Measurements from ENCODE around the gene C10orf105. TPM values are rescaled to one million over a fixed set of nuclear protein-coding genes. Genes with fewer than 3 reads are reported as not detected.

C10orf105 gene
- total RNA-seq, 1 experiment from 2014 or later = not detected

DNA sequence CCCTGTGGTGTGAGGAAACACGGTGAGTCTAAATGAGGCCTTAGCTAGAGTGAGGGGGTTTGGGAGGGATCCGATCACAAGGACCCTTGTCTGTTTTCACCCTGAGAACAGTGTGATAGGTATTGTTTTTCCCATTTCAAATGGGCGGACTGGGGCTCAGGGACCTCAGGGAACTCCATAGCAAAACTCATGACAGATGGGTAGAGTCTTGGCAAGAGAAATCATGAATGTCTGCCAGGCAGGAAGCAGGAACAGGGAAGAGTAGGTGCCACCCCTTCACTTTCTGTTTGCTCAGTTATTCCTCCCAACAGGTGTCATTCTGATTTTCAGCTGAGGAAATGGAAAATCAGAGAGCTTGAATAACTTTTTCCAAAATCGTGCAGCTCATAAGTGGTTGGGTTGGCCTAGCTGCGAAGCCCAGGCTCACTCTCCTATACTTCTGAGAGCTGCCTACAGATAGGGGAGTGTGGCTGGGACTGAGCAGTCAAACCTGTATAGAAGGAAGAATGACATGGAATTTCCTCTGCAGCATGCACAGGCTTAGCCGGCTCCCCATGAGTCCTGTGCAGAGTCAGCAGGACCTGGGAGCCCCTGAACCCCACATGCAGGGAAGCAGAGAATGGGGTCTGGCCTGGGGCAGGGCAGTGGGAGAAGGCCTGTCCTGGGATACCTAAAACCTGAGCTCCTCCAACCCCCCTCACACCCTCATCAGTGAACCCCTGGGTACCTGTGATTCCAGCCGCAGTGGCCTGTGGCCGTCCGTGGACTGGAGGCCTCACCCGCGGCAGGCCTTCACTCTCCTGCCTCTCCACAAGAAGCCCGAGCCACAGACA is 17.6 kb upstream of the C10orf105 start:
- DNase-seq (ENCODE audit: low read depth) = no peak

DNA sequence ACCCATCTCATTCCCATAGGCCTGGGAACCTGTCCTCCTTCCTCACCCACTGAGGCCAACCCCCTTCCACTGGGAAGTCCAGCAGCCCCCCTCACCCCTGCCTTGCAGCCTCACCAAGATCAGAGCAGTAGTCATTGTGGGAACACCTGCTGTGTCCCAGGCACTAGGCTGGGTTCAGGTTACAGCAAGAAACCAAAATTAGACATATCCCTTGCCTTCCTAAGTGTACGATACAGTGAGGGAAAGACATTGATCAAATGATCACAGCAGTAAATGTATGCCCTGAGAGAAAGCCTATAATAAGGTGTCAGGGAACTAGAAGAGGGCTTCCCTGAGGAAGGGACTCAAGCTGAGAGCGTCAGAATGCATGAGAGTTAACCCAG is 17.0 kb upstream of the C10orf105 start:
- no peak for DNase-seq (ENCODE audit: low read depth)

DNA sequence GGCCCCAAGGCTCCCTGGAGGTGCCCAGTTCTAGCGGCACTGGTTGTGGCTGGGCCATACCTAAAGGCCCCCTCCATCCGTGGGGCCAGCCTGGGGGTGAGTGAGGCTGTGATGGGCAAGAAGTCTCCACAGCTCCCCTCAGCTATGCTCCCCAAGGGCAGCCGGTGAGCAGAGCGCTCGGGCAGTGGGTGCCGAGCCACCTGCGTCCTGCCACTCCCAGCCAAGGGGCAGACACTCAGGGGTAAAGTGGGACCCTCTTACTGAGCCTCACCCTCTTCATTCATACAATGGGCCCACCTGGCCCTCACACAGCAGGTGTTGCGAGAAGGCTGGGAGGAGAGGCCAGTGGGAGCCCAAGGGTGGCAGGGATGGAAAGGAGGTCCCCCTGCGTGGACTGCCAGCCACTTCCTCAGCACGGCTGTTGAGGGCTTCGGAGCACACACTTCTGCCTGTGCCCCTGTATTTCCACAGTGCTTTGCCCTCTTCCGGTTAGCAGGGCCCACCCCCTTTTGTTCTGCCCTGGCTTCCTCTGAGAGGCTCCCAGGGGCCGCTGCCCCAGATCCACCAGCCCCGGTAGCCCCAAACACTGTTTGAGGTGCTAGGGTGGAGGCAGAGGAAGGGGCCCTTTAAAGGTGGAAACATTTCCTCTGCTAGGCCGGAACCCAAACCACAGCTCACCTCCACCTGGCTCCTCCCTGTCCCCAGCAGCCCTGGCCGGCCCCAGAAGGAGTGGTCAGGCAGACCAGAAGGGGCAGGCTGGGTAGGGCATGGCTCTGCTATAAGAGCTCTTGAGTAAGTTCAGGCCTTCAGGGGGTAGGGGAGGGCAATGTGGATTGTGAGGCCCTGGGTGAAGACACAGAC is 16.4 kb upstream of the C10orf105 start:
- DNase-seq (ENCODE audit: low read depth) = no peak

DNA sequence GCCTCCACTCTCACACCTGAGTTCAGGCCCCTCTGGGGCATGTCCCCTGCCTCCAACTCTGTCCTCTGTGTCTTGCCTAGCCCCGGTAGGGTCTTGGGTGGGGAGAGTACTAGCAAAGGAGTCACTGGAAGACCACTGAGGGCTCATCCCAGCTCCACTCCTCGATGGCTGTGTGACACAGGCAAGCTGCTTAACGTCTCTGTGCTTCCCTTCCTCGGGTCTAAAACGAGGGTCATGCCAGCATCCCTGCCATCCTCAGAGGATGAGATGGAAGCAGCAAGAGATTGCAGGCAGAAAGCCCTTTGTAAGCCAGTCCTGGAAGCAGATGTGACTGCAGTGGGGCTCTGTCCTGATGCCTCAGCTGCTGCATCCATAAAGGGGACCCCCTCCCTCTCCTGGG is 15.2 kb upstream of the C10orf105 start:
- no peak for DNase-seq (ENCODE audit: low read depth)

DNA sequence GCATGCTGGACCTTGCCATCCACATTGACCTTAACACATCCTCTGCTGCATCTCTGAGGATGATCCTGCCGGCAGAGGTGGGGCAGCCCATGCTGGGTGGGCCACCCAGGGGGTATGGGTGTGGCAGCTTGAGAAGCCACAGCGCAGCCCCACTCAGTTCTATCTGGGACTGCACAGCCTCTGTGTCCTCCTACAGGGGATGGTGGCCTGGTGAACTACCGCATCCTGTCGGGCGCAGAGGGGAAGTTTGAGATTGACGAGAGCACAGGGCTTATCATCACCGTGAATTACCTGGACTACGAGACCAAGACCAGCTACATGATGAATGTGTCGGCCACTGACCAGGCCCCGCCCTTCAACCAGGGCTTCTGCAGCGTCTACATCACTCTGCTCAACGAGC is 12.2 kb upstream of the C10orf105 start:
- no peak for DNase-seq (ENCODE audit: low read depth)

DNA sequence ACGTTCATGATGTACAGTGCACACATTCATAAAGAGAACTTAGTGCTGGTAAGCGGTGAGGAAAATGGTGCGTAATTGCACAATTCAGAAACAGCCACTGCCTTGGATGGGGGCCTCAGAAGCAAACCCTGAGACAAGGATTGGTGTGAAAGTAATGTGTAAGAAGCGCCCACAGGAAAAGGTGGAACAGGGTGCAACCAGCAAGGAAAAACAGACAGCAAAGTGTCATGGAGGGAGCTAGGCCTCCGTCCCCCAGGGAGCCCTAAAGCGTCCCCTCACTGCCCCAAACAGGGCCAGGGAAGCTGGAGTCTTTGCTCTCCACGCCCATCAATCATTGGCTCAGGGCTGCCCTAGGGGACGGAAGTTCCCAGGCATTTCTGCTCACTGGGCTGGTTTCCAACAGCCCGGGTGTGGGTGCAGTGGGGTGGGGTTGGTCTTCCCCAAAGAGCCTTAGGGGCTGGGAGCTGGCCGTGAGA is 9.6 kb upstream of the C10orf105 start:
- DNase-seq (ENCODE audit: low read depth) = no peak

DNA sequence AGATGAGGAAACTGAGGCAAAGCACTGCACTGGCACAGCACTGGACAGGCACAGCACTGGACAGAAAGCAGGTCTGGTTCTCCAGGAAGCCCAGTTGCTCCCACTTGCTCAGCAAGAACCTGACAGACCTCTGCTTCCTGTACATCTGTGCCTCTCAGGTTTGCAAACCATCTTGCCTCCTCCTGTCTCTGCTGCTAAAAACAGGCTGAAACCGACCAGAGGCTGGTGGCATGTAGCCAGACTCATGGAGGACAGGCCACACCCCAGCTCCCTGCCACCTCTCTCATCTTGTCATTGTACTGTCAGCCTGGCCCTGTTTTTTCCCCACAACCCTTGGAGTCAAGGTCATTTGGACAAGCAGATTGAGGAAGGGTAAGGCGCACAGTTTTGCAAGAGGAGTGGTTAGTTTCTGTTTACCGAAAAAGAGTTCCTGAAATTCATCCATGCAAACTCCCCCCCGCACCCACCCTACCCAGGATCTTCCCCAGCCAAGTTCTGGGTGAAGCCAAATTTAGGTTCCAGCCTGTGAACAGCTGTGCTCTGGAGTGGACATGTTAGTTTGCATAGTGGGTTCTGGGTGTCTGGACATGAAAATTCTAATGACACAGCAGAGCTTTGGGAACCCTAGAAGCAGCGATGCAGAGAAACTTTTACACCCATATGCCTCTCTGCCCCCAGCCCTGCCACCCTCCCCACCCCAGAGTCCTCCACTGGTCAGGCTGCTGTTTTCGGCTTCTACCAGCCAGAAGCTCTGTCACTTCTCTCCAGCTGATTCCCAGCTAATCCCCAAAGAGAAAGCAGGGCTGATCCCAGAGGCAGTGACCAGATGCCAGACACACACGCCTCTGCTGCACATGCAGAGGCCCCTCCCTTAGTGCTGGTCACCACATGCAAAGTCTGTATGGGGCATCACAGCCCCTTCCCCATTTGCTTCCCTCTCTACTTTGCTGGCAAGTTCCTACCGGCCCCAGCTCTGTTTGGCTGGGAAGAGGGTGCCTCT is 8.5 kb upstream of the C10orf105 start:
- peak; percentile 20 for DNase-seq (ENCODE audit: low read depth)

DNA sequence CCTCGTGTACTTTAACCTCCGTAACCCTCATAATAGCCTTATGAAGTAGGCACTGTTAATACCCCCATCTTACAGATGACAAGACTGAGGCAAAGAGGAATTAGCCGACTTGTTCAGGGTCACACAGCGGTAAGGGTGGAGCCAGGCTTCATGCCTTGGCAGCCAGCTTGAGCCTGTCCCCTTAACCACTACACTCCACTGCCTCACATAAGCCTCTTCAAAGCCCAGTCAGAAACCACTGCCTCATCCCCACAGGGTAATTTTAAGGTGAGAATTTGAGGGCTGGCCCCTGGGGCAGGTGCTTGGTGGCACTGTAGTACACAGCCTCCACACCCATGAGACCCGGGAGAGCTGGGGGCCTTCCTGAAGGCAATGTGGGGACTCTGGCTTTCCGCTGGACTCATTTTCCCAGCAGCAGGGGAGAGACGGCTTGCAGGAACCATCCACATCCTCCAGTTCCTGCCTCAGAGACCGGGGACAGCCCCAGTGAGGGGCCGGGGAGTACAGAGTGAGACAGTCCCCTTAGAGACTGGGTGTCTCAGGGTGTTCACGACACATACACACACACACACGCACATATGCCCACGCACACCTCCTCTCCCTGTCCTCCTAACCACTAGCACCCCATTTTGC is 7.6 kb upstream of the C10orf105 start:
- DNase-seq (ENCODE audit: low read depth) = no peak

DNA sequence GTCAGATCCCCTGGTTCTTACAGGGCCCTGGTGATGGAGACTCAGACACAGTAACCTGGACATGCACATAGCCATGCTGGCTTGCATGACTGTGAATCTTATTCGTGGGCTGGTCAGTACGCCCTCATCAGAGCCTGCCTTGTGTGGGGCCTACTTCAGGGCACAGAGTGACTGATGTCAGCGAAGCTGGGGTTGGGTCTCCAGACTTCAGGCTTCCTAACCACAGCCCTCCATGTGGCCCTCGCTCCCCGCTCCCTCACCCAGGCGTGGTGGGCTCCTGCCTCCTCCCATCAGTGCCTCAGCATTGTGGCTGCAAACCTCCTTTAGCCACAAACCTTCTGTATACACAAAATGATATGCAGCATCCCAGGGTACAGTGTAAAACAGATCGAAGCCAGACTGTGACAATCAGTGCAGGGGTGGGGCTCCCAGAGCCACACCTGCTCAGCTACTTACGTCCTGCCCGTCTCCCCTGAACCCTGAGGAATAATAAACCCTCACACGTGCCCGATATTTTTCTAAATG is 7.1 kb upstream of the C10orf105 start:
- no peak for DNase-seq (ENCODE audit: low read depth)

DNA sequence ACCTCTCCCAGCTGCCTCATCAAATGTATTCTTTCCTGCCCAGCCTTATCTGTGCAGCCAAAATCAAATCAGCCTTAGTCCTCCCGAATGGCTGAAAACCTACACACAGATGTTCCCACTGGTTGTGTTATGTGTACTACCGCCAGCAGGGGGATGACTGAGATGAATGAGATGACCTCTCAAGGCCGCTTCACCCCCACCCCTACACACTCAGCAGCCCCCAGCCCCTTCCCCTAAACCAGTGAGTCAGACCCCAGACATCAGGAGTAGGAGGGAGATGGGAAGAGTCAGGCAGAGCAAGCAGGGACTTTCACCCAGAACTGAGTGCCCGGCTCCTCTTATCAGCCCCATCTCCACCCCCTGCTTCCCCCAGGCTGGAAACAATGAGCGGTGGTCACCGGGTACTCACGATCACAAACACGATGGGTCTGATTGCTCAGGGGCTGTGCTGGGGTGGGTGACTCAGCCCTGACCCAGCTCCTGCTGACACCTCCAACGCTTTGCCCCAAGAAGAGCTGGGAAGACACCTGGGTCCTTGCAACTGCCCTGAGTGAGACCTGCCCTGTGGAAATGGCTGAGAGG is 6.5 kb upstream of the C10orf105 start:
- no peak for DNase-seq (ENCODE audit: low read depth)

DNA sequence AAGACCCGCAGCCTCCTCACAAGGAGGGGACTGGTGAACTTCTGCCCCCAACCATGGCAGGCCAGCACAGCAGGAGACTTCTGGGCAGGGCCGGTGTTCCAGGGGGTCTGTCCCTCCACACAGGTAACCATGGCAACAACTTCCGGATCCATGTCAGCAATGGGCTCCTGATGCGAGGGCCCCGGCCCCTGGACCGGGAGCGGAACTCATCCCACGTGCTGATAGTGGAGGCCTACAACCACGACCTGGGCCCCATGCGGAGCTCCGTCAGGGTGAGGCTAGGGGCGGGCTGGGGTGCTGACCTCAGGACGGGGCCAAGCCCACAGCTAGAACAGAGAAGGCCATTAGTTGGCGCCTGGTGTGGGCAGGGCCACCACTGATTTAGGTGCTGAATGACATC is 5.7 kb upstream of the C10orf105 start:
- no peak for DNase-seq (ENCODE audit: low read depth)

DNA sequence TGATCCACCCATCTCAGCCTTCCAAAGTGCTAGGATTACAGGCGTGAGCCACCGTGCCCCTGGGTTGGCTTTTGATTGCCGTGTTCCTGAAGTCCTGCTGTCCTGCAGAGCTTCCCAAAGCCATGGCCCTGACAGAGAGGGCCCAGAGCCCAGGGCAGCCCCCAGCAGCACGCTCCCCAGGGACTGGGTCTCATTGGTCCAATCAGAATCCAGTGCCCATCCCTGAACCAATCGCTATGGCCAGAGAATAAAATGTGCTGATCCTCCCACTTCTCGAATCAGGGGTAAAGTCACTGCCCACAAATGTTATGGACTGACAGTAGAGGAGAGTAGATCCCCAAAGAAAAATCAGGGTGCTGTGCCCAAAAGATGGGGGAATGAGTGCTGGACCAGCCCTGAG is 5.0 kb upstream of the C10orf105 start:
- no peak for DNase-seq (ENCODE audit: low read depth)

DNA sequence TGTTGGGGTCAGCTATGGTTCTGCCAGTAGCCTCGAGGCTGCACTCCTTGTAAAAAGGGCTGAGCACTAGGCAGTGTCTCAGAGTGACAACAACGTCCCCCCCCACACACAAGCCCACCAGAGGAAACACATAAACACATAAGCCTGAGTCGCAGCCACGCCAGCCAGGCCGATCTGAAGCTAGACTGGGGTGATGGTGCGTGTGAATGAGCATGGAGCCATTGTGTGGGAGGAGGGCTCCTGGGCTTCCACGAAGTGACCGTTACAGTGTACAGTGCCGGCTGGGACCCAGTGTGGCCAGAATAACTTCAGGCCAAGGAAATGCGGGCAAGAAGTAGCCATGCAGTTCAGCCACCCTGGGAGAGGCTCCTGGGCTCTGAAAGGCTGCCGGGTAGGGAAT is 3.7 kb upstream of the C10orf105 start:
- no peak for DNase-seq (ENCODE audit: low read depth)

DNA sequence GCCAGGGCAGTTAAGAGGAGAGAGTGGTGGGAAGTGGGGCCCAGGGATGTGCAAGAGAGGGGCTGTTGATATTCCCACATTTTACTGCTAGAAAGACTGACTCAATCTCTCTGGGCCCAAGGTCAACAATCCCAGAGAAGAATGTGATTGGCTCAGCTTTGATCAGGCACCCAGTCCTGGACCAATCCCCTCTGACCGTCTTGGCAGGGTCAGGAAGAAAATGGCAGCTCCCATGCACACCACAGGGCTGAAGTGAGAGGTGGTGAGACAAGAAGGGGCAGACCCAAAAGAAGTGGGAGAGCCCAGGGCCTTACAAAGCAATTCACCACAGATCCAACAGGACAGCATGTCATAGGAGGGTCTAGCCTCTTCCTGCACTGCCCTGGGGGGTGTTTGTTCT is 3.3 kb upstream of the C10orf105 start:
- DNase-seq (ENCODE audit: low read depth) = no peak

DNA sequence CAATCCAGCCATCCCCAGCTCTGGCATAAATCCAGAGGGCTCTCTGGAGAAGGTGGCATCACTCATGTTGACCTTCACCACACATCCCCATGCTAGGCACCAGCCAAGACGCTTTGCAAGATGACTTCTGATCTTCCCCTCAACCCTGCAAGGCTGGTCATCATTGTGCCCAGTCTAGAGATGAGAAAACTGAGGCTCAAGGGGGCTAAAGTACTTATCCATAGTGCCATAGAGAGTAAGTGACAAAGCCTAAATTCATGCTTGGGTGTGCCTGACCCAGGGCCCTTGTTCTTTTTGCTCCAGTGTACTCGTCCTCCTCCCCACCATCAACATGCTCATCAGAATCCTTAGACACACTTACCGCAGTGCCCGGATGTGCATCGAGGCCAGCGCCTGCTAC is 1.7 kb upstream of the C10orf105 start:
- DNase-seq (ENCODE audit: low read depth) = no peak

DNA sequence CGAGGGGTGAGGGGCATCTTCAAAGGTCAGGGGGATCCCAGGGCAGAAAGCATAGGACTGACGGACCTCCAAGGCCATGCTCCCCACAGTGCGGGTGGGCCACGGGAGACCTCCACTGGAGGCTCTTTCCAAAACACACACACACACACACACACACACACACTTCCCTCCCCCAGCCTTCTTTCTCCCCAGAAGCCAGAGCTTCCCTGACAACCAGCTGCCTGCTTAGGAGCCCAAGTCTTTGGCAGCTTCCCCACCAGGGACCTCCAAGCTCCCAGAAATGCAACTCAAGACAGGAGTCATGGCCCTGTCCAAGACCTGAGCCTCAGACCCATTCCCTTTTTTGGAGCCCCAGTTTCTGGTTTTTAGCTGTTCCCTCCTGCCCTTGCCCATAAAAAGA is 710 bp upstream of the C10orf105 start:
- DNase-seq (ENCODE audit: low read depth) = no peak

DNA sequence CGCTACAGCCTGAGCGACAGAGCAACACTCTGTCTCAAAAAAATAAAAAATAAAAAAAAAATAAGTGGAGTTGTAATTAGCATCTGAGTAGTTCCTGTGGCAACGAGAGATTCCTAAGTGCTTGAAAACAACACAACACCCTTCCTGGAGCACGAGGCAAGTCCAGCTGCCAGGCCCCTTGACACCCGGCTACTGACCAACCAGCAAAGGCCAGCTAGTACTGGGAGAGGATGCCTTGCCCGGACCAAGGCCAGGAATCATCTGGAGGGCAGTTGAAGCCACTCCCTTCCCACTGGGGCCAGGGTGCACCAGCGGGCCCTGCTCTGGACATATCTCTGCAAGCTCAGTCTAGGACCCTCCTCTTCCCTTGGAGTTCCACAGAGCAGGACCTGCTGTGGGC is 536 bp downstream of the C10orf105 start:
- no peak for DNase-seq (ENCODE audit: low read depth)

DNA sequence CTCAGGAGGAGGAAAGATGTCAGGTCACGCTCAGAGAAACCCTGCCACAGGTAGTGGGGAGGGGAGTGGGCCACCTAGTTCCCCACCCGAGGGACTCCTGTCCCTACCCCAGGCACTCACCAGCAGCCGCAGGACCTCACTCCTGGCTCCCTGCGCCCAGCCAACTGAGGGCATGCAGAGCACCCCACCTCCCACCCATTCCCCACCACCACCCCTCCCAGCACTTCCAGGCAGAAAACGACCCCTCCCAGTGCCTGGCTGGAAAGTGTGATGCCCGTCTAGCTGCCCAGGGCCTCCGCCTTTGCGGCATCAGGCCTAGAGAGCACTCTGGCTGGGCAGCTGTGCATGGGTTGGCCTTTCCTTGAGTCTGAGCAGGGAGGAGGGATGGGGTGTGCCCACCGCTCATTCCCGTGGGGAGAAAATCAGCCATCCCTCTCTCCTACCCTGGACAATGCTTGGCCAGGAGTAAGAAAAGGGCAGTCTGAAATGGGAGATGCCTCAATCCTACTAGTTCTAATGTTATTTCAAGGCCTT is 1.3 kb downstream of the C10orf105 start:
- DNase-seq (ENCODE audit: low read depth) = no peak

DNA sequence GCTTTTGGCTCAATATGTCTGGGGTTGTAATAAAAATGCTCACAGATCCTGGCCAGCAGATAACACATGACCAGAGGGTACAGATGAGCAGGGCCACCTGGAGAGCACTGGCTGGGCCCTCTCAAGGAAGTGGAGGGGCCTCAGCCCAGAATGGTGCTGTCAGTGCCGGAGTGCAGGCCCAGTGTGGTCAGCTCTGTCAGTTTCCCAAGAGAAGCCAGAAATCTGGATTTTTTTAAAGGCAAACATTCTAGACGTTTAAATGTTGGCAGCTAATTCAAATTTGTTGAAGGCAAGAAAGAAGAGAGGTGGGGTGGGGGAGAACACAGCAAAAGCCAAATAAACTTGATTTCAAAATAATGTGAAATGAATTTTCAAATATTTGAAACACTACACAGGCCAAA is 2.0 kb downstream of the C10orf105 start:
- no peak for DNase-seq (ENCODE audit: low read depth)

DNA sequence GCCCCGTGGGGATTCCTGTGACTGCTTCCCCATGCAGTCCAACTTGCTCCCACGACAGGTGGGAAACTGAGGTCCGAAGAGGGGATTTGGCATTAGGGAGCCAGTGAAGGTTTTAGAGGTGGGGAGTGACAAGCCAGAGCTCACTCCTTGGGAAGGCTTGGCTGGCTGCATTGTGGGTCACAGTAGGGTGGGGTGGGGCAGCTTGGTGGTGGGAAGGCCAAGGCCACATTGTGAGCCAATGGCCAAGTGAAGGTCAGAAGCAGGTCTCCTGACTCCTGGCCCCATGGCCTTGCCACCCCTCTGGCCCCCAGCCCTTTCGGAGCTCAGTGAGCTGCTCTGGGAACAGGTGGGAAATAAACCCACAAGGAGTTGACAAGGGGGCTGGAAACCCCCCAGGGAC is 2.5 kb downstream of the C10orf105 start:
- no peak for DNase-seq (ENCODE audit: low read depth)

All from LHCN-M2 (cell line).